GM12878 (cell line): ENCODE measurements around the gene GAL3ST2. TPM values are rescaled to one million over a fixed set of nuclear protein-coding genes. Genes with fewer than 3 reads are reported as not detected.

ENCODE experiments used
- ATAC-seq: fragments of 200-7000 bp; cut with Tn5 transposase; 3 replicates; pipeline ENCODE4 v1.9.1; 2020; ENCODE audit warnings: mild to moderate bottlenecking, moderate library complexity
- BruUV-seq: library from RNA; stranded (reverse); fragments of 400-500 nt; replicated peaks from 2 replicates; lab custom pipeline; 2021; lab: Mats Ljungman, UMichigan
- CTCF ChIA-PET: fragments of 300-600 bp; sonication (Branson Sonifier 250); formaldehyde crosslinking; extraction: SDS; loops from one replicate; lab custom pipeline; 2021; ENCODE audit warnings: inconsistent platforms; lab: Yijun Ruan, JAX
- POLR2A ChIA-PET: fragments of 350-600 bp; formaldehyde crosslinking; extraction: SDS; loops from one replicate; lab custom pipeline; 2021; ENCODE audit warnings: inconsistent platforms; lab: Charles Lee
- RAD21 ChIA-PET: fragments of 300-600 bp; sonication (Branson Sonifier 250); formaldehyde crosslinking; loops from one replicate; lab custom pipeline; 2023; ENCODE audit warnings: antibody characterized with exemption; ENCODE audit not compliant: unreplicated experiment; lab: Charles Lee
- SMC1A ChIA-PET: fragments of 300-600 bp; sonication (Branson Sonifier 250); formaldehyde crosslinking; loops from one replicate; lab custom pipeline; 2023; ENCODE audit not compliant: unreplicated experiment, uncharacterized antibody; lab: Charles Lee
- DNase-seq: peaks from one replicate; pipeline ENCODE4 v3.0.0-alpha.2; 2011; ENCODE audit warnings: low read depth, low spot score
- FAIRE-seq: peaks from 3 replicates; lab custom pipeline; 2011; peaks lifted over from hg19 to GRCh38; lab: Jason Lieb, UNC
- H2AFZ ChIP-seq: 2 replicates; pipeline ENCODE4 v1.6.0; 2011; ENCODE audit warnings: low read depth, low read length, control low read depth; ENCODE audit not compliant: control insufficient read depth
- H3K27ac ChIP-seq: 2 replicates; pipeline ENCODE4 v1.5.1; 2011; ENCODE audit warnings: control low read depth; ENCODE audit not compliant: control insufficient read depth, insufficient read depth
- H3K27me3 ChIP-seq, 2 experiments: replicated peaks in 1 of 2; 2 replicates each; pipeline versions ENCODE4 v1.6.0 to v1.6.1; 2011; ENCODE audit warnings: low read length in 1 of 2; ENCODE audit not compliant: control insufficient read depth in 2 of 2, insufficient read depth in 2 of 2
- H3K36me3 ChIP-seq, 2 experiments: 2 replicates each; pipeline ENCODE4 v1.5.1; 2011; ENCODE audit warnings: low read length in 1 of 2; ENCODE audit not compliant: control insufficient read depth in 2 of 2, insufficient read depth in 2 of 2
- H3K4me1 ChIP-seq: 2 replicates; pipeline ENCODE4 v1.6.1; 2011; ENCODE audit warnings: mild to moderate bottlenecking, low read length, moderate library complexity, mixed read lengths; ENCODE audit not compliant: control insufficient read depth, insufficient read depth
- H3K4me2 ChIP-seq: 2 replicates; pipeline ENCODE4 v1.6.0; 2011; ENCODE audit warnings: control low read depth; ENCODE audit not compliant: control insufficient read depth, insufficient read depth
- H3K4me3 ChIP-seq: fragments of 200-600 bp; sonication (generic); 2 replicates; pipeline ENCODE4 v1.5.1; 2016
- H3K79me2 ChIP-seq: 2 replicates; pipeline ENCODE4 v1.6.0; 2011; ENCODE audit warnings: low read length; ENCODE audit not compliant: control insufficient read depth, insufficient read depth
- H3K9ac ChIP-seq: 2 replicates; pipeline ENCODE4 v1.8.0; 2011; ENCODE audit warnings: low read length, control low read depth, mixed read lengths; ENCODE audit not compliant: control insufficient read depth, insufficient read depth
- H3K9me3 ChIP-seq: replicated peaks from 3 replicates; pipeline ENCODE4 v1.5.1; 2011; ENCODE audit warnings: mild to moderate bottlenecking, low read length; ENCODE audit not compliant: control insufficient read depth, insufficient read depth
- H4K20me1 ChIP-seq: 2 replicates; pipeline ENCODE4 v1.6.0; 2011; ENCODE audit not compliant: control insufficient read depth, insufficient read depth
- CBX3 ChIP-seq: fragments of 200-600 bp; sonication (generic); IDR thresholded peaks from 2 replicates; pipeline ENCODE4 v1.6.1; 2016; ENCODE audit warnings: low read depth, borderline replicate concordance
- EGR1 ChIP-seq, 2 experiments: IDR thresholded peaks; 1 replicate in 1 of 2; 2 replicates in 1 of 2; pipeline ENCODE4 v1.6.1; 2011 to 2012; ENCODE audit warnings: low read depth in 2 of 2, low read length in 2 of 2, borderline replicate concordance in 1 of 2, mild to moderate bottlenecking in 1 of 2, moderate library complexity in 1 of 2
- GATAD2B ChIP-seq: fragments of 450-650 bp; conservative IDR thresholded peaks from 2 replicates; pipeline ENCODE4 v1.6.1; 2017; ENCODE audit warnings: low read depth, mild to moderate bottlenecking, moderate library complexity
- MTA2 ChIP-seq: fragments of 450-650 bp; IDR thresholded peaks from 2 replicates; pipeline ENCODE4 v1.6.1; 2016; ENCODE audit warnings: low read depth, mild to moderate bottlenecking, moderate library complexity
- PAX5 ChIP-seq: IDR thresholded peaks from 2 replicates; pipeline ENCODE4 v1.6.1; 2011; ENCODE audit warnings: low read depth, low read length, borderline replicate concordance
- RELA ChIP-seq: fragments of 450-650 bp; IDR thresholded peaks from 2 replicates; pipeline ENCODE4 v1.8.0; 2014; ENCODE audit warnings: borderline replicate concordance; ENCODE audit not compliant: partially characterized antibody
- ZNF217 ChIP-seq: fragments of 450-650 bp; IDR thresholded peaks from 2 replicates; pipeline ENCODE4 v1.6.1; 2017; ENCODE audit warnings: antibody characterized with exemption, mild to moderate bottlenecking
- WGBS: methylation state at CpG from one replicate; pipeline ENCODE4 v1.1.6; 2016; ENCODE audit warnings: low lambda C conversion rate; ENCODE audit not compliant: insufficient replicate concordance, insufficient coverage; ENCODE audit errors: missing lambda C conversion rate; 5-methylcytosine and 5-hydroxymethylcytosine counted together
- in situ Hi-C: fragments of 300-500 bp; cut with MboI; formaldehyde crosslinking; loops from 9 replicates; pipeline ENCODE4 v1.14.3; 2018; ENCODE audit warnings: mixed read lengths
- intact Hi-C: fragments of 100-400 bp; cut with micrococcal nuclease; formaldehyde crosslinking; loops from one replicate; pipeline ENCODE4 v1.14.2; 2022; ENCODE audit not compliant: unreplicated experiment
- polyA plus RNA-seq, 11 experiments: library from polyadenylated mRNA; depleted of rRNA in 4 of 11; unstranded in 6 of 11; stranded (reverse) in 5 of 11; fragments of >200 nt; fragmentation: Nextera tagmentation in 4 of 11; fragmentation: Illumina TruSeq in 1 of 11; extraction: Ambion mirVana in 4 of 11; extraction: Trizol in 1 of 11; gene quantifications; 1 replicate in 1 of 11; 2 replicates in 10 of 11; pipeline versions ENCODE4 v1.2.1 to v1.2.3, GENCODE V29; 2011 to 2016; ENCODE audit warnings: inconsistent platforms in 2 of 11, missing spikeins in 2 of 11, low read depth in 1 of 11
- total RNA-seq, 4 experiments: library from RNA; depleted of rRNA in 3 of 4; stranded (reverse); fragments of >200 nt in 3 of 4; fragmentation: Illumina TruSeq in 1 of 4; extraction: Trizol in 1 of 4; gene quantifications; 2 replicates each; pipeline versions ENCODE4 v1.2.1 to v1.2.3, GENCODE V29; 2013 to 2021

GAL3ST2 gene
- total and polyA plus RNA-seq, 10 of the 15 experiments (the other 5 are each of a cell fraction or from before 2014, with no cell fraction given), result 0.09 to 0.36 (median 0.11) TPM; not detected in 7

- TF ChIP-seq ZNF217 (peak; percentile 50; the same call in 1 of the 2 replicates), RELA (no peak), MTA2 (peak; percentile 70)
These were observed 66.1 kb downstream of the GAL3ST2 start (continued) for GRCh38 chr2:241842620-241843211.

DNA sequence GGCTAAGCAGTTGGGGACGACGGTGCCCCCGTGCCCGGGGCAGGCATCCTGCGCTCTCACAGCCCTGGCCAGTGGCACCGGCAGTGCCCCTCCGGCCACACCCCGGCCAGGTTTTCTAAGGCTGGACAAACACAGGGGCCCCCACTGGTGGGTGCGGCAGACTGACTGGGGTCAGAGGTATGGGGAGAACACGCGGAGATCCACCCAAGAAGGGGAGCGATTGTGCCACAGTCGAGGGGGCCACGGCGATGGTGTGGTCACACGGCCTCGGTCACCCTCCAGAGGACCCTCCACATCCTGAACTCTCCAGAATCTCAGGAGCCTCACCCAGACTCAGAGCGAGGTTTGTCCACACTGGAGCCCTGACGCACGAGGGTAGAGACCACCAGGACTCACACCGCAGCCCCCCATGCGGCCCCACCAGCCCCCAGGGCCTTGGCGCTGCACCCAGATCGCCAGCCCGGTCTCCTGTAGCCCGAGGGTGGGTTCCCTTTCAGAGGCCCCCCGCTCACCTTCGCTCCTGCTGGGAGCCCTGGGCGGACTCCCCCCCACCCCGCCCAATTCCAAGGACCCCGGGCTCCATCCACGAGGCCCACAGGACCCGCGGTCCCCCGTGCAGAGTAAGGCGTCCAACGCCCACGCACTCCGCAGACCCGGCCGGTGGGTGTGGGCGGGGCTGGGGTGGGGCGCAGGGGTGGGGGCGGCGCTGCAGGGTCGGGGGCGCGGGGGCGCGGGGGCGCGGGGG lies 66.9 kb downstream of the GAL3ST2 start:
- no peaks in the 10 kb centered on the region for H3K36me3 ChIP-seq
- H4K20me1 ChIP-seq, result no peaks in the 10 kb centered on the region
- TSS peak; percentile 88 for BruUV-seq
- H2AFZ ChIP-seq, result peak overlapping the region; percentile 89; the same call in 1 of the 2 replicates
- TF ChIP-seq PAX5, result no peak
- 0 out of 2 replicates have a peak, but pooled peaks have one; percentile 13 for TF ChIP-seq GATAD2B
- no peak for TF ChIP-seq CBX3
- peak in 1 of 2 experiments; percentile 79; a peak in 2 of 3 replicates for TF ChIP-seq EGR1 (IDR thresholded peaks at IDR 0.05; ENCODE audit: borderline replicate concordance in 1 of 2, low read depth in 2 of 2, low read length in 2 of 2)
- WGBS, result 52% methylated on average over 27 of the region's 52 CpGs
- peak overlapping the region; percentile 43; the same call in 1 of the 2 replicates for H3K4me3 ChIP-seq
- peak overlapping the region; percentile 96 for H3K4me2 ChIP-seq
- CTCF ChIA-PET, result no interaction called here
- no peaks in the 10 kb centered on the region for H3K9me3 ChIP-seq
- FAIRE-seq, result no peak
- H3K27me3 ChIP-seq, result no peaks in the 10 kb centered on the region; a peak in 1 of 4 replicates
- H3K27ac ChIP-seq, result peak overlapping the region; percentile 58; the same call in 1 of the 2 replicates
- in situ Hi-C loops, result no loop called here
- peak; percentile 12 for ATAC-seq
- POLR2A ChIA-PET, result interaction anchor here (0.6 to 1.8 kb wide), 5 partner anchors 16 to 225 kb away, joined by 3 to 26 read pairs (median 3); partner anchors contain the start of gene PDCD1
- RAD21 ChIA-PET, result interaction anchor here (0.7 to 1.2 kb wide), 5 partner anchors 16 to 141 kb away, joined by 3 to 16 read pairs (median 5); partner anchors contain the start of gene ING5
- SMC1A ChIA-PET, result interaction anchor here (0.7 to 1.0 kb wide), 2 partner anchors 25 to 80 kb away, joined by 3 to 5 read pairs; no protein-coding TSS in a partner anchor
- peak overlapping the region; percentile 44 for H3K9ac ChIP-seq
- no peaks in the 10 kb centered on the region for H3K79me2 ChIP-seq
- peaks cover 23% of the 10 kb centered on the region for H3K4me1 ChIP-seq
- no peak for DNase-seq
- intact Hi-C loops, result loop anchor here (5.0 to 10.0 kb wide), 2 partner anchors 41 to 109 kb away; partner anchors contain the start of gene D2HGDH
